Caco-2 (cell line): Measurements from ENCODE around the gene MYOCOS. TPM values are rescaled to one million over a fixed set of nuclear protein-coding genes. Genes with fewer than 3 reads are reported as not detected.

Source experiments
- BruUV-seq: library from RNA; stranded (reverse); fragments of 400-500 nt; replicated peaks from 2 replicates; lab custom pipeline; 2021; lab: Mats Ljungman, UMichigan
- CTCF ChIA-PET: fragments of 300-600 bp; sonication (Branson Sonifier 250); formaldehyde crosslinking; loops from one replicate; lab custom pipeline; 2022; ENCODE audit warnings: antibody characterized with exemption; lab: Charles Lee
- POLR2A ChIA-PET: fragments of 300-600 bp; sonication (Branson Sonifier 250); formaldehyde crosslinking; loops from one replicate; lab custom pipeline; 2022; ENCODE audit warnings: antibody characterized with exemption; lab: Charles Lee
- DNase-seq, 2 experiments: peaks; one replicate each; pipeline versions ENCODE4 v3.0.0 to v3.0.0-alpha.2; 2020 to 2022
- H3K27me3 ChIP-seq: replicated peaks from 2 replicates; pipeline ENCODE4 v1.6.0; 2011; ENCODE audit warnings: low read length; ENCODE audit not compliant: control insufficient read depth, insufficient read depth
- H3K36me3 ChIP-seq: 2 replicates; pipeline ENCODE4 v1.5.1; 2011; ENCODE audit warnings: low read length; ENCODE audit not compliant: control insufficient read depth, insufficient read depth
- H3K4me1 ChIP-seq: fragments of 250-450 bp; sonication (Bioruptor Pico); 2 replicates; pipeline ENCODE4 v1.5.1; 2020; ENCODE audit warnings: mild to moderate bottlenecking
- H3K4me3 ChIP-seq: 2 replicates; pipeline ENCODE4 v1.5.1; 2011; ENCODE audit warnings: low read depth, mild to moderate bottlenecking, control low read depth, low read length
- H3K9me3 ChIP-seq: fragments of 250-450 bp; sonication (Bioruptor Pico); 2 replicates; pipeline ENCODE4 v1.5.1; 2020; ENCODE audit warnings: mild to moderate bottlenecking, moderate library complexity
- H3K27ac Mint-ChIP-seq: one replicate; pipeline ENCODE4 v1.8.0; 2022; ENCODE audit warnings: mixed read lengths; ENCODE audit not compliant: unreplicated experiment
- H3K27me3 Mint-ChIP-seq: one replicate; pipeline ENCODE4 v1.8.0; 2022; ENCODE audit warnings: mixed read lengths; ENCODE audit not compliant: insufficient read depth, unreplicated experiment
- H3K36me3 Mint-ChIP-seq: one replicate; pipeline ENCODE4 v1.8.0; 2022; ENCODE audit warnings: mild to moderate bottlenecking, mixed read lengths; ENCODE audit not compliant: insufficient read depth, unreplicated experiment
- H3K4me1 Mint-ChIP-seq: one replicate; pipeline ENCODE4 v1.8.0; 2022; ENCODE audit warnings: low read depth, mixed read lengths; ENCODE audit not compliant: unreplicated experiment
- H3K4me3 Mint-ChIP-seq: one replicate; pipeline ENCODE4 v1.8.0; 2022; ENCODE audit warnings: mild to moderate bottlenecking, moderate library complexity, mixed read lengths; ENCODE audit not compliant: unreplicated experiment
- H3K9me3 Mint-ChIP-seq: one replicate; pipeline ENCODE4 v1.8.0; 2022; ENCODE audit warnings: mixed read lengths; ENCODE audit not compliant: unreplicated experiment
- CTCF ChIP-seq, 2 experiments: fragments of 200-600 bp in 1 of 2; IDR thresholded peaks; 1 replicate in 1 of 2; 2 replicates in 1 of 2; pipeline versions ENCODE4 v1.5.1 to v1.8.0; 2011 to 2022; ENCODE audit warnings: antibody characterized with exemption in 1 of 2, control low read depth in 1 of 2, inconsistent platforms in 1 of 2, low read depth in 1 of 2, low read length in 1 of 2, mild to moderate bottlenecking in 1 of 2, moderate library complexity in 1 of 2; ENCODE audit not compliant: insufficient read depth in 1 of 2, severe bottlenecking in 1 of 2, unreplicated experiment in 1 of 2
- intact Hi-C: fragments of 100-400 bp; cut with micrococcal nuclease; formaldehyde crosslinking; loops from one replicate; pipeline ENCODE4 v1.10.0; 2022; ENCODE audit not compliant: unreplicated experiment
- total RNA-seq: library from RNA; stranded (reverse); gene quantifications from 2 replicates; pipeline ENCODE4 v1.2.3, GENCODE V29; 2022

MYOCOS gene
- total RNA-seq, 1 experiment from 2014 or later = 0.18 TPM

DNA sequence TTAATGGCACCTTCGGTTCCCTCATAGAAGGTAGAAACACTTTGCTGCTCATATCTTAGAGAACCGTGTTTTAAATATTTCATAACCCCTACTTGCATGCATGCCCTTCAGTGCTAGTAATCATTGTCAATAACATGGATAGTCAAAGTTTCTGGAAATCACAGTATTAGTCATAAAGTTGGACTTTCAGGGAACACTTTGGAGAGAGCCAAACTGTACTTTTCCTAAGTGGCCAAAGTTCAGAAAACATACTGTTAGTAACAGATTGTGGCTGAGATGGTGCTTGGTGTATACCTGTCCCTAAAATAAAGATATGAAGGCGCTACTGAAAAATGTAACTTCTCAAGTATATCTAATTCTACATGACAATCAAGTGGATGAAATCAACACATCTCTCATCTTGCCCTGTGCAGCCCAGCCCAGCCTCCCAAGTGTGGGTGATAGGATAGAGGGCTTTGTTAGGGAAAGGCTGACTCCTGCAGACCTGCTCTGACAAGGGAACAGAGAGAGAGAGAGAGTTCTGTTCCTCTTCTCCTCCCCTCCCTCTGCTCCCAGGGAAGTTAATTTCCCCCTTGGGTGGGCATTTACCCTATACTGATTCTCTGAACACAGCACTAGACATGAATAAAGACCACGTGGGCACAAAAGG is 16.0 kb downstream of the MYOCOS start:
- H3K4me3 ChIP-seq = no peak overlapping the region
- Mint-ChIP-seq H3K4me3 (no peak overlapping the region), H3K27me3 (no peaks in the 10 kb centered on the region), H3K36me3 (no peaks in the 10 kb centered on the region), H3K4me1 (peaks cover 10% of the 10 kb centered on the region), H3K27ac (no peak overlapping the region), H3K9me3 (no peaks in the 10 kb centered on the region)
- no peaks in the 10 kb centered on the region for H3K4me1 ChIP-seq
- POLR2A ChIA-PET = no interaction called here
- no TSS peak for BruUV-seq
- intact Hi-C loops = no loop called here
- no peaks in the 10 kb centered on the region for H3K9me3 ChIP-seq
- H3K27me3 ChIP-seq = no peaks in the 10 kb centered on the region
- no peak for DNase-seq
- TF ChIP-seq CTCF (IDR thresholded peaks at IDR 0.05; ENCODE audit: insufficient read depth in 1 of 2, low read depth in 1 of 2, low read length in 1 of 2, severe bottlenecking in 1 of 2, unreplicated experiment in 1 of 2) = no peak
- CTCF ChIA-PET = no interaction called here
- no peaks in the 10 kb centered on the region for H3K36me3 ChIP-seq

DNA sequence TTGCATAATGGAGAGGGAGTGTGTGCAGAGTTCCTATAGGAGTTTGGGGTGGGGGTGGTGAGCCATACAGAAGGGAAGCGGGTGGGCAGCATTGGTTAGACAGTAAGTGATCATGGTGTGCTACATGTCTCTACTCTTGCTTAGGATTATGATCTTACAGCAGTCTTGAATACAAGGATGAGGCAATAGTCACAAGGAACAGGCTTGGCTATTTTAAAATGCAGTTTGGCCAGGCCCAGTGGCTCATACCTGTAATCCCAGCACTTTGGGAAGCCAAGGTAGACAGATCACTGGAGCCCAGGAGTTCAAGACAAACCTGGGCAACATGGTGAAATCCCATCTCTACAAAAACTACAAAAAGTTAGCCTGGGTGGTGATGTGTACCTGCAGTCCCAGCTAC is 18.2 kb downstream of the MYOCOS start:
- intact Hi-C loops = no loop called here
- CTCF ChIA-PET = no interaction called here

More for the DNA sequence above, 18.2 kb downstream of the MYOCOS start:
- DNase-seq = no peak
- no peak for TF ChIP-seq CTCF (IDR thresholded peaks at IDR 0.05; ENCODE audit: insufficient read depth in 1 of 2, low read depth in 1 of 2, low read length in 1 of 2, severe bottlenecking in 1 of 2, unreplicated experiment in 1 of 2)
- Histone ChIP-seq H3K9me3 (no peaks in the 10 kb centered on the region), H3K27me3 (no peaks in the 10 kb centered on the region), H3K4me1 (no peaks in the 10 kb centered on the region; the same call in 1 of the 2 replicates), H3K4me3 (no peak overlapping the region), H3K36me3 (no peaks in the 10 kb centered on the region)
- Mint-ChIP-seq H3K36me3 (no peaks in the 10 kb centered on the region), H3K4me3 (no peak overlapping the region), H3K27me3 (no peaks in the 10 kb centered on the region), H3K9me3 (no peaks in the 10 kb centered on the region), H3K4me1 (peaks cover 10% of the 10 kb centered on the region), H3K27ac (no peak overlapping the region)
- POLR2A ChIA-PET = no interaction called here
- no TSS peak for BruUV-seq
